Measurements from ENCODE around the gene FCN1.

Gene FCN1

GRCh38 chr9:134922066-134922931, 4.6 kb upstream of the FCN1 start:
- no peak for TF ChIP-seq ZFX (IDR thresholded peaks at IDR 0.05; ENCODE audit: borderline replicate concordance)
- TF ChIP-seq CTCF (IDR thresholded peaks at IDR 0.05) = no peak
- H3K27ac ChIP-seq = no peak overlapping the region

GRCh38 chr9:134919303-134919702, 1.6 kb upstream of the FCN1 start:
- no peak for TF ChIP-seq ZFX (IDR thresholded peaks at IDR 0.05; ENCODE audit: borderline replicate concordance)
- no peak for TF ChIP-seq CTCF (IDR thresholded peaks at IDR 0.05)
- no peak overlapping the region for H3K27ac ChIP-seq

DNA sequence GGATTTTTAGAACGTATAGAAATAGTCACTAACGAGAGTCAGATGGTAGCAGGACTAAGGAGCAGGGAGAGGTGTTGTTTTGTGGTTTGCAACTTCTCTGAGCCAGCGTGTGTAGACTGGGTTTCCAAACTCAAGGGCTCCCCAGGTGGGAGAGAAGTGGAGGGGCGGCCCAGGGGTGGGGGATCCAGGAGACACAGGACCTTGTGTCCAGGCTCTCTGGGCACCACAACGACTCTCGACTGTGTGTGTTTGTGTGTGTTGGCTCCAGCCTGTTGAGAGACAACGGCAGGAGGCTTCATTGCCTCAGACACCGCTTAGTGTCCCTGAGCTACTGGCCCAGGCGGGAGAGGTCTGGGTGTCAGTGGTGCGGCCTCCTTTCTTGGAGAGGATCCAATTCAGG, 934 bp upstream of the FCN1 start:
- H3K27ac ChIP-seq = no peak overlapping the region
- TF ChIP-seq CTCF (IDR thresholded peaks at IDR 0.05) = no peak
- no peak for TF ChIP-seq ZFX (IDR thresholded peaks at IDR 0.05; ENCODE audit: borderline replicate concordance)

DNA sequence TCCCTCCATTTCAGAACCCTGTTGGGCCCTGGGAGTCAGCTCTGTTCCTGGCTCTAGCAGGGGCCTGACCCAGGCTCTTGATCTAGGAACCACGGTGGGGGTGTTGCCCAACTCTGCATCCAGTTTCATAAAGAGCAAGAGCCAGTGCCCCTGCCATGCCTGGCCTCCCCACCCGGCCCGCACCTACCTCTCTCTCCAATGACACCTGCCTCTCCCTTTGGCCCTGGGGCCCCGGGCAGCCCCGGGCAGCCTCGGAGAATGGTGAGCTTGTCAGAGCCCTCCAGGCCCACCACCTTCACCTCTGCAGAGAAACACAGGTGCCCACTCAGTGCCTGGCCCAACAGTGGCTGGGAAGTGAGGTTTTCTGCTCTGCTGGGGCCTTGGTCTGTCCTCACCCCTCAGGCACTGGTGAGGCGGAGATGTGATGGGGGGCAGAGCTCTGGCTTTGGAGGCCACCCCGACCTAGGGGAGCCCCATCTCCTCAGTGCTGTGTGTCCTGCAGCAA, 1.5 kb downstream of the FCN1 start:
- no peak overlapping the region for H3K27ac ChIP-seq
- no peak for TF ChIP-seq CTCF (IDR thresholded peaks at IDR 0.05)
- TF ChIP-seq ZFX (IDR thresholded peaks at IDR 0.05; ENCODE audit: borderline replicate concordance) = no peak

DNA sequence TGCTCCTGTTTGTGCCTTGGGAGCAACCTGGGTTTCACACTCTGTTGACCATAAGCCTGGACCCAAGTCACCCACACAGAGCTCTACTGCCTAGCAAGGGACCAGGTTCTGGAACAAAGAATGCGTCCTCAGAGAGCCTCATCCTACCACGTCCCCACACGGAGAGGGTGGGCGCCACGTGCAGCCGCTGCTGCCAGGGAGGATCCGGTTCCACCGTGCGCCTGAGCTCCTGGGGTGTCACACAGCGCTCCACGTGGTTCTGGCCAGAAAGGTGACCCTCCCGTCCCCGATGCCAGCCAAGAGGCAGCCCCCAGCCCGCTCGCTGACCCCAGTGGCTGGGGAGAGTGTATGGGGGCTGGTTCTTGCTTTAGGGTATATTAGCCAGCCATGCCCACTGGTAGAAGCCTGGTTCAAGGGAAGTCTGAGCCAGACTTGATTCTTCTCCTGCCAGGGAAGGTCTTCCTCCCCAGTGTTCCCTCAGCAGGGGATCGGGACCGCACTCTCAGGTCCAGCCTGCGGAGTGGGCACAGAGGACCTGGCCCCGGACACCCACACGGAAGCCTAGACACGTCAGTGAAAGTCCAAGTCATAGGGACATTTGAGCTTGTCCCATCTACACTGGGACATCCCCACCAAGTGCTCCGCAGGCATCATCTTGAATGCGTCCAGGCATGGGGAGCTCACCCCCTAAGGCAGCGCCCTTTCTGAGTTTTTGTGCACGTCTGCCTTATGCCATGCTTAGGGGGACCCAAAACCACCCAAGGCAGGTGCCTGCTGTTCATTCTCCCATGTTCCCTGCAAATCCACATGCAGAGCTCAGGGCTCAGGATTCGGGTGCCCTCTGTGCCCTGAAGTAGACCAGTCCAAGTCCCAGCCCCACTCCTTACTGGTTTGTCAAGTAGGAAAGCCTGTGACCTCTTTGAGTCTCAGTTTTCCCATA, 2.4 kb downstream of the FCN1 start:
- no peak for TF ChIP-seq ZFX (IDR thresholded peaks at IDR 0.05; ENCODE audit: borderline replicate concordance)
- no peak for TF ChIP-seq CTCF (IDR thresholded peaks at IDR 0.05)
- H3K27ac ChIP-seq = no peak overlapping the region

GRCh38 chr9:134914501-134914834, 3.2 kb downstream of the FCN1 start:
- TF ChIP-seq CTCF (IDR thresholded peaks at IDR 0.05) (no peak), ZFX (IDR thresholded peaks at IDR 0.05; ENCODE audit: borderline replicate concordance) (no peak)
- H3K27ac ChIP-seq = no peak overlapping the region
